OCI-LY3 (cell line): Measurements from ENCODE around the gene NUTM2G.

Experiments used
- CTCF ChIP-seq: fragments of 200-600, 300-600 bp; sonication (generic); IDR thresholded peaks from 2 replicates; pipeline ENCODE4 v1.5.1; 2014; ENCODE audit warnings: antibody characterized with exemption, low read length, low read depth
- EZH2phosphoT487 ChIP-seq: fragments of 200-600 bp; shearing (Covaris generic); IDR thresholded peaks from 2 replicates; pipeline ENCODE4 v1.6.1; 2018; ENCODE audit warnings: antibody characterized with exemption, mixed run types, low read depth

GRCh38 chr9:96892131-96892530, 36.5 kb upstream of the NUTM2G start:
- no peak for TF ChIP-seq EZH2phosphoT487
- no peak for TF ChIP-seq CTCF
